ENCODE measurements around the gene FBXO33.

Gene FBXO33

DNA sequence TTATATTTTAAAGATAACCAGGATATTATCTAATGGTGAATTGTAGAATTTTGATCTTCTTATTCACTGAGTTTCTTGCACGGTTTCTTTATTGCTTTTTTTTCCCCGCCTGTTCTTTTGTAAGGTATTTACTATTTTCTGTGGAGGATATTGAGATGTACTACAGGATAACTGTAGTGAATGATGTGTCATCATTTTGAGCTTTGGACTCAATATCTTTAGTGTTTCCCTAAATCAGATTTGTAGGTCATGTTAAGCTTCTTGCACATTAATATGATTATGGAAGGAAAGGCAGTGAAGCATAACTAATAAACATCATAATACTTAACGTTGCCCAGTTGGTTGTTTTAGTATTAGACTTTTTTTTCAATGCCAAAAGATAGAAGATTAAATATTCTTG, 81.4 kb downstream of the FBXO33 start:
- H3K4me3 ChIP-seq (ENCODE audit: low read depth, low read length), result no peak overlapping the region
- TF ChIP-seq, protein P1, sequence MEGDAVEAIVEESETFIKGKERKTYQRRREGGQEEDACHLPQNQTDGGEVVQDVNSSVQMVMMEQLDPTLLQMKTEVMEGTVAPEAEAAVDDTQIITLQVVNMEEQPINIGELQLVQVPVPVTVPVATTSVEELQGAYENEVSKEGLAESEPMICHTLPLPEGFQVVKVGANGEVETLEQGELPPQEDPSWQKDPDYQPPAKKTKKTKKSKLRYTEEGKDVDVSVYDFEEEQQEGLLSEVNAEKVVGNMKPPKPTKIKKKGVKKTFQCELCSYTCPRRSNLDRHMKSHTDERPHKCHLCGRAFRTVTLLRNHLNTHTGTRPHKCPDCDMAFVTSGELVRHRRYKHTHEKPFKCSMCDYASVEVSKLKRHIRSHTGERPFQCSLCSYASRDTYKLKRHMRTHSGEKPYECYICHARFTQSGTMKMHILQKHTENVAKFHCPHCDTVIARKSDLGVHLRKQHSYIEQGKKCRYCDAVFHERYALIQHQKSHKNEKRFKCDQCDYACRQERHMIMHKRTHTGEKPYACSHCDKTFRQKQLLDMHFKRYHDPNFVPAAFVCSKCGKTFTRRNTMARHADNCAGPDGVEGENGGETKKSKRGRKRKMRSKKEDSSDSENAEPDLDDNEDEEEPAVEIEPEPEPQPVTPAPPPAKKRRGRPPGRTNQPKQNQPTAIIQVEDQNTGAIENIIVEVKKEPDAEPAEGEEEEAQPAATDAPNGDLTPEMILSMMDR (IDR thresholded peaks at IDR 0.05; ENCODE audit: insufficient read depth, low read length, missing control alignments), result no peak
- ChIA-PET CTCF (no interaction called here), POLR2A (interaction anchor here (0.6 kb wide), 1 partner anchor 232 kb away, joined by 3 read pairs; no protein-coding TSS in a partner anchor)
- DNase-seq (ENCODE audit: low read depth, low spot score), result no peak

Data from AG04449 (cell line).